BLaER1 treated with 17β-estradiol and CSF1 and Interleukin-3, amounts not matched to agents 10 nM and 100 nM (cell line): ENCODE measurements around the gene TRIM3.
"Not testable (repeated sequence)": the region's sequence is repeated elsewhere in the genome, so short reads cannot be mapped to it uniquely, and the experiment has no call there.

Experiments used
- H3K27ac ChIP-seq, 11 experiments: shearing (Covaris generic); formaldehyde crosslinking; 2 replicates each; pipeline ENCODE4 v1.8.1; 2022
- H3K27me3 ChIP-seq, 11 experiments: shearing (Covaris generic); formaldehyde crosslinking; 2 replicates each; pipeline ENCODE4 v1.8.1; 2022
- H3K36me3 ChIP-seq, 11 experiments: shearing (Covaris generic); formaldehyde crosslinking; 2 replicates each; pipeline ENCODE4 v1.8.1; 2022
- H3K4me1 ChIP-seq, 10 experiments: shearing (Covaris generic); formaldehyde crosslinking; 2 replicates each; pipeline ENCODE4 v1.8.1; 2022
- H3K4me2 ChIP-seq, 11 experiments: shearing (Covaris generic); formaldehyde crosslinking; 2 replicates each; pipeline ENCODE4 v1.8.1; 2022
- H3K4me3 ChIP-seq, 10 experiments: shearing (Covaris generic); formaldehyde crosslinking; 2 replicates each; pipeline ENCODE4 v1.8.1; 2022
- H3K9ac ChIP-seq, 11 experiments: shearing (Covaris generic); formaldehyde crosslinking; 2 replicates each; pipeline ENCODE4 v1.8.1; 2022
- H3K9me3 ChIP-seq, 11 experiments: shearing (Covaris generic); formaldehyde crosslinking; replicated peaks in 1 of 11; 2 replicates each; pipeline ENCODE4 v1.8.1; 2022
- H4K20me1 ChIP-seq, 11 experiments: shearing (Covaris generic); formaldehyde crosslinking; 2 replicates each; pipeline ENCODE4 v1.8.1; 2022
- Cebpa-rat ChIP-seq, 11 experiments: shearing (Covaris generic); IDR thresholded peaks; 2 replicates each; pipeline ENCODE4 v1.8.1; 2022

The TRIM3 gene

GRCh38 chr11:6473451-6474412 is at the start of gene TRIM3:
TRIM3 (minus strand) TSS chr11:6473941; CDS start chr11:6465695, 8,246 bp downstream.
- Histone ChIP-seq H3K4me1 (peaks cover 41 to 62% (median 48%) of the 10 kb centered on the region in 10 experiments), H3K4me3 (peak within 1 kb of the TSS; percentile 73 to 87 (median 79)), H3K27me3 (no peaks in the 10 kb centered on the region), H3K4me2 (peak within 1 kb of the TSS; percentile 92 to 98 (median 95)), H4K20me1 (peaks cover 0 to 21% (median 0%) of the 10 kb centered on the region in 11 experiments; a peak in 4 of 22 replicates), H3K9me3 (no peaks in the 10 kb centered on the region), H3K36me3 (peaks cover 22 to 27% (median 23%) of the 10 kb centered on the region in 11 experiments), H3K27ac (peak within 1 kb of the TSS; percentile 64 to 79 (median 71)), H3K9ac (peak within 1 kb of the TSS; percentile 74 to 88 (median 83))
- TF ChIP-seq Cebpa-rat (IDR thresholded peaks at IDR 0.05), result no peak

- H3K9ac ChIP-seq, result no peak overlapping the region
- H3K4me3 ChIP-seq, result no peak overlapping the region
These were observed 49.5 kb upstream of the TRIM3 start for GRCh38 chr11:6523253-6523652.

GRCh38 chr11:6521946-6522345 is 48.2 kb upstream of the TRIM3 start:
- not testable (repeated sequence) for H4K20me1 ChIP-seq

More at GRCh38 chr11:6523253-6523652, 49.5 kb upstream of the TRIM3 start:
- no peak overlapping the region for H3K27ac ChIP-seq
- peaks cover 4 to 11% (median 8%) of the 10 kb centered on the region in 10 experiments; a peak in 14 of 20 replicates for H3K4me1 ChIP-seq
- H3K9me3 ChIP-seq, result peaks cover 0 to 10% (median 7%) of the 10 kb centered on the region in 11 experiments; a peak in 15 of 22 replicates
- peaks cover 25 to 45% (median 36%) of the 10 kb centered on the region in 11 experiments for H3K36me3 ChIP-seq
- no peaks in the 10 kb centered on the region for H3K27me3 ChIP-seq
- H3K4me2 ChIP-seq, result no peak overlapping the region
- TF ChIP-seq Cebpa-rat (IDR thresholded peaks at IDR 0.05), result no peak
- no peaks in the 10 kb centered on the region for H4K20me1 ChIP-seq

GRCh38 chr11:6520265-6520664 is 46.5 kb upstream of the TRIM3 start:
- no peaks in the 10 kb centered on the region for H4K20me1 ChIP-seq
- H3K36me3 ChIP-seq, result peaks cover 47 to 72% (median 53%) of the 10 kb centered on the region in 11 experiments
- TF ChIP-seq Cebpa-rat (IDR thresholded peaks at IDR 0.05), result no peak

More at GRCh38 chr11:6521946-6522345, 48.2 kb upstream of the TRIM3 start:
- H3K27me3 ChIP-seq, H3K27ac ChIP-seq, H3K9ac ChIP-seq, H3K4me2 ChIP-seq, H3K4me3 ChIP-seq: not testable (repeated sequence)
- Histone ChIP-seq H3K4me1 (peaks cover 4 to 11% (median 8%) of the 10 kb centered on the region in 10 experiments; a peak in 14 of 20 replicates), H3K36me3 (peaks cover 34 to 55% (median 44%) of the 10 kb centered on the region in 11 experiments), H3K9me3 (peaks cover 4 to 18% (median 9%) of the 10 kb centered on the region in 11 experiments; a peak in 16 of 22 replicates)

GRCh38 chr11:6516865-6517264 is 43.1 kb upstream of the TRIM3 start:
- Histone ChIP-seq H3K9me3 (peaks cover 4 to 24% (median 13%) of the 10 kb centered on the region in 11 experiments; a peak in 18 of 22 replicates), H3K27me3 (no peaks in the 10 kb centered on the region), H3K36me3 (peaks cover 53 to 95% (median 70%) of the 10 kb centered on the region in 11 experiments), H3K4me2 (no peak overlapping the region), H3K4me1 (no peaks in the 10 kb centered on the region), H3K4me3 (no peak overlapping the region), H3K9ac (no peak overlapping the region), H4K20me1 (no peaks in the 10 kb centered on the region), H3K27ac (no peak overlapping the region)
- TF ChIP-seq Cebpa-rat (IDR thresholded peaks at IDR 0.05), result no peak

More at GRCh38 chr11:6520265-6520664, 46.5 kb upstream of the TRIM3 start:
- H3K4me1 ChIP-seq, result no peaks in the 10 kb centered on the region
- H3K4me3 ChIP-seq, result no peak overlapping the region
- H3K9ac ChIP-seq, result no peak overlapping the region
- peaks cover 4 to 18% (median 9%) of the 10 kb centered on the region in 11 experiments; a peak in 16 of 22 replicates for H3K9me3 ChIP-seq
- H3K27ac ChIP-seq, result no peak overlapping the region
- H3K27me3 ChIP-seq, result no peaks in the 10 kb centered on the region
- no peak overlapping the region for H3K4me2 ChIP-seq

GRCh38 chr11:6505577-6506240 is 32.0 kb upstream of the TRIM3 start:
- H3K36me3 ChIP-seq, result peaks cover 16 to 69% (median 42%) of the 10 kb centered on the region in 11 experiments
- no peaks in the 10 kb centered on the region for H3K27me3 ChIP-seq
- no peak overlapping the region for H3K4me2 ChIP-seq
- no peak for TF ChIP-seq Cebpa-rat (IDR thresholded peaks at IDR 0.05)
- 0 out of 20 replicates have a peak, but pooled peaks cover 0 to 4% (median 0%) of the 10 kb centered on the region in 10 experiments for H3K4me1 ChIP-seq
- no peaks in the 10 kb centered on the region for H3K9me3 ChIP-seq
- H3K9ac ChIP-seq, result no peak overlapping the region
- H4K20me1 ChIP-seq, result no peaks in the 10 kb centered on the region
- H3K4me3 ChIP-seq, result no peak overlapping the region
- no peak overlapping the region for H3K27ac ChIP-seq

GRCh38 chr11:6504166-6504565 is 30.4 kb upstream of the TRIM3 start:
- Histone ChIP-seq H3K4me2 (no peak overlapping the region), H3K36me3 (peaks cover 16 to 66% (median 47%) of the 10 kb centered on the region in 11 experiments; a peak in 21 of 22 replicates), H3K9me3 (no peaks in the 10 kb centered on the region), H3K27ac (no peak overlapping the region), H4K20me1 (no peaks in the 10 kb centered on the region), H3K4me1 (0 out of 20 replicates have a peak, but pooled peaks cover 0 to 4% (median 0%) of the 10 kb centered on the region in 10 experiments), H3K27me3 (no peaks in the 10 kb centered on the region), H3K4me3 (no peak overlapping the region), H3K9ac (no peak overlapping the region)
- TF ChIP-seq Cebpa-rat (IDR thresholded peaks at IDR 0.05), result no peak

GRCh38 chr11:6502382-6502781 is 28.6 kb upstream of the TRIM3 start:
- no peak overlapping the region for H3K9ac ChIP-seq
- 0 out of 20 replicates have a peak, but pooled peaks cover 0 to 4% (median 0%) of the 10 kb centered on the region in 10 experiments for H3K4me1 ChIP-seq
- no peak overlapping the region for H3K4me2 ChIP-seq
- peaks cover 0 to 11% (median 0%) of the 10 kb centered on the region in 11 experiments; a peak in 2 of 22 replicates for H4K20me1 ChIP-seq
- H3K27ac ChIP-seq, result no peak overlapping the region
- H3K27me3 ChIP-seq, result no peaks in the 10 kb centered on the region
- no peak overlapping the region for H3K4me3 ChIP-seq
- H3K9me3 ChIP-seq, result no peaks in the 10 kb centered on the region
- peaks cover 32 to 77% (median 61%) of the 10 kb centered on the region in 11 experiments; a peak in 21 of 22 replicates for H3K36me3 ChIP-seq
- TF ChIP-seq Cebpa-rat (IDR thresholded peaks at IDR 0.05), result no peak
